Measurements from ENCODE around the gene CPA4.

Gene CPA4

DNA sequence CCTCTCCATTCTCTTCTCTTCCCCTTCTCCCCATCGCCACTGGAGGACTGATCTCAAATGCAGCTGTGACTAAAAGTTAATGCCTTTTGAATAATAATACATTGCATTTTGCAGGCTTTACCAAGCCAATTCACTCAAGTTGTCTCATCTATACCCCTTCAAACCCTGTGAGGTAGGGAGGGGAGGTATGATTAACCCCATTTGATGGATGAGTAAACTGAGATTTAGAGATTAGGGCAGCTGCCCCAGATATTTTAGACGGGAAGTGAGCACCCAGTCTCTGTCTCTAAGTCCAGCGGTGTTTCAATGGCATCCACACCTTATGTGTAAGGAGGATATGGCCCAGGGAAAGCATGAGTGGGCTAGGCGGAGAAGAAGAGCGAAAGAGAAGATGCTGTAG is 52.8 kb downstream of the CPA4 start:
- no peak for DNase-seq

DNA sequence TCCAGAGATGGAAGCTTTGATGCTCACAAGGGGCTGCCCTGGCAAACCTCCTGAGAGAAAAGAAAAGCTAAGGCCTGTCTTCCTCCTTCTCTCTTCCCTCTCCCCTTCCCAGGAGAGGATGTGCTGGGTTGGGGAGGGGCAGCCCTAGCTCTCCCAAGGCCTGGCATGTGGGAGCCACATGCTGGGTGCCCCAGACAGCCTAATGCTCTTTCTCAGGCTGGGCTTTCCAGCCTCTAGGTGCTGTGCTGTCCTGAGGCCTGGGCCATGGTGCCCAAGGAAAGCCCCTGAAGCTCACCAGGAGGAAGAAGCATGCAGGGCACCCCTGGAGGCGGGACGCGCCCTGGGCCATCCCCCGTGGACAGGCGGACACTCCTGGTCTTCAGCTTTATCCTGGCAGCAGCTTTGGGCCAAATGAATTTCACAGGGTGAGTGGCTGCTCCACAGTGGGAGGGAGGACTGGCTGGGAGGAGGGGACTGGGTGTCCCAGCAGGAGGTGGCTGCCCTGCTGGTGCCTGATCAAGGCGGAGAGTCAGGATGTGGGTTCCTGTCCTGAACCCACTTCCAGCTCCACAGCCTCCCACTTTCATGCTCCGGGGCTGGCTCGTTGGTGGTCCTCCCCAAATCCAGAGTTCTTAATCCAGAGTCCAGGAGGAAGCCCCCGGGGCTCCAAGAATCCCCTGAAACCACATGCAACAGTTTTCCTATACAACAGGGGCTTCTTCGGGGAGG is 53.4 kb downstream of the CPA4 start:
- DNase-seq, result no peak

DNA sequence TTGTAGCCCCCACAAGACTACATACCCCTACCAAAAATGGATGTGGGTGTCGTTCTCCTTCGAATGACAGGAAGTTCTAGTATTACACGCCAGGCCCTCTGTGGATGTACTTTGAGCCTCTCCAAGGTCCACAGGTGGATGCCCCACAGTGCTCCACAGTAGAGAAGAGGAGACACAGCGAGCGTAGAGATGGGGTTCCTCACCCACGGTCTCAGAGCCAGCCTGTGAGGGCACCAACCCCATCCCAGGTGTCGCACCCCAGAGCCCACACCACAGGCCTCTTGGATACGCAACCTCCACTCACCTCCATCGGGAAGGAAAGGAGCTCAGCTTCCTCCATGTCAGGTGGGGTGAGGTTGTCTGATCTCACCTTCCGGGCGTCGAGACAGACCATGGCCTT is 54.0 kb downstream of the CPA4 start:
- no peak for DNase-seq

DNA sequence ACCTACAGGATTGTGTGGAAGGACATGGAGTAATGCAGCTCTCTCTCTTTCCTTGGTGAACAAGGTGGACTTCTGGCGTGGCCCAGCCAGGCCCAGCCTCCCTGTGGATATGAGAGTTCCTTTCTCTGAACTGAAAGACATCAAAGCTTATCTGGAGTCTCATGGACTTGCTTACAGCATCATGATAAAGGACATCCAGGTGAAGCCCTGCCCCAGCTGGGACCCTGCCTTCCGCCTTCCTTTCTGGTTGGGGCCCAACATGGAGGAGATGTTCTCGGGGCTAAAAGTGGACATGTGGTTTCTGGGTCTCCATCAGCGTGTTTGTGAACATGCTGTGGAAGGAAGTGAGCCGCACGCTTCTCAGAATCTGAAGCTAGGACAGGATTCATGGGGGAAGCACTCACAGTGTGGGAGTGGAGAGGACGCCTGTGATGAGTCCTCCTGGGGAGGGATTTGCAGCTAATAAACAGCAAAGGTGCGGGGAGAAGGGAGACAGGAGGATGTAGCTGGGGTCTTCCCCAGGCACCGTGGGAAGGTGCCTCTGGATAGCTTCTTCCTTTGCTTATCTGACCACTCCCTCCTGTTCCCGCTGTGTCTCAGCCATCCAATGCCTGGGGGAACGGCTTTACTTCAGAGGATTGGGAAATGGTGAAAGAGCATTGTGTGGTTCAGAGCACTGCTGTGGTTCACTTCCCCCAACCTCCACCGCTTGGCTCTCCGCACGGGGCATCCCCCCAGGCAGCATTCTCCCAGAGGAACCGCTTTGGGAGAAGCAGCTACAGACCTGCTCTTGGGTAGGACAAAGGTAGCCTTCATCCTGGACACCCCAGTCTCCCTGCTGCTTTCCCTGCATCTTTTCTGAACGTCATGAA is 57.2 kb downstream of the CPA4 start:
- DNase-seq, result no peak

DNA sequence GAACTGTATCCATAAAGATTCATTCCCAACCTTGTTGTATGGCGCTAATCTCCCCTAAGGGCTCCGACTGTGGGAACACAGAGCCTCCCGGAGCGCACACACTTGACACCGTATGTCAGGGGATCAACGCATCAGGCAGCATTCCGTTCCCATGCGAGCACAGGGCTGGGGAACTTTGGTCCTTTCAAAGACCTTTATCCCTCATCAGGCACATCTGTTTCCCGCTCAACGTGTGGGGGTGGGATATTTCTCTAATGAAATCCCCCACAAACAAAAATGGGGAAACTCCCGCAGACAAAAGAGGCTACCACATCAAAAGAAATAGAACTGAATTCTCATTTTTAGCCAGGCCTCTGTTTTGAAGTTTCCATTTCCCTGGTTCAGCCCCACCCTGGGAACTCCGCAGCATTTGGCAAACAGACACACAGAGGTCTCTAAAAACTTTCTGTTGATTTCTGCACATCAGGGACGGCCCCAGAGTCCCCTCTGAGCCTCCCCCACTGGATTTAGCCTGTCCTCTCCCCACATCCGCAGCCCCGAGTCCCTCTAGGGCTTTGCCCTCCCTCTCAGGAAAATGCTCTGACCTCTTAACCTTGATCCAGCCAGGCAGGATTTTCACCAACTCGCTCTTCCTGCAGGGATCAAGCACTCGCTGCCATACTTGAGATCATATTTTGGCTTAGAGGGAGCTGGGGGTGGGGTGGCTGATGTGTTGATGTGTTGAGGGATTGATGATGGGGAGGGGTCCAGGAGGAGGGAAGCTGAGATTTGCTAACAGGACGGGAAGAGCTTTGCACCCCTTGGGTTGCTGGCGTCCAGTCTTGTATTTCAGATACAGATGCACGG is 58.2 kb downstream of the CPA4 start:
- no peak for DNase-seq

DNA sequence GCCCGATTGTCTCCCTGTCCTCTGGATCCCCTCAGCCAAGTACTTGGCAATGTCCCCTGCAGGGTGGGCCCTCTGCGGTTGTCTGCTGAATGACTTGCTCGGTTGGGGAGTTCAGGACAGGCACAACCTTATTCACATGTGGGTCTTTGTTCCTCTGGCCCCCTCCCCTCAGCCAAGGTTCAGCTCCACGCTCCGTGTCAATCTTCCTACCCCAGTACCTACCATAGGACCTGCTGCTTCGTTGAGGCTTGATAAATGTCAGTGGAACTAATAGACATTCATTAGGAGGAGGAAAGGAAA is 58.8 kb downstream of the CPA4 start:
- no peak for DNase-seq

DNA sequence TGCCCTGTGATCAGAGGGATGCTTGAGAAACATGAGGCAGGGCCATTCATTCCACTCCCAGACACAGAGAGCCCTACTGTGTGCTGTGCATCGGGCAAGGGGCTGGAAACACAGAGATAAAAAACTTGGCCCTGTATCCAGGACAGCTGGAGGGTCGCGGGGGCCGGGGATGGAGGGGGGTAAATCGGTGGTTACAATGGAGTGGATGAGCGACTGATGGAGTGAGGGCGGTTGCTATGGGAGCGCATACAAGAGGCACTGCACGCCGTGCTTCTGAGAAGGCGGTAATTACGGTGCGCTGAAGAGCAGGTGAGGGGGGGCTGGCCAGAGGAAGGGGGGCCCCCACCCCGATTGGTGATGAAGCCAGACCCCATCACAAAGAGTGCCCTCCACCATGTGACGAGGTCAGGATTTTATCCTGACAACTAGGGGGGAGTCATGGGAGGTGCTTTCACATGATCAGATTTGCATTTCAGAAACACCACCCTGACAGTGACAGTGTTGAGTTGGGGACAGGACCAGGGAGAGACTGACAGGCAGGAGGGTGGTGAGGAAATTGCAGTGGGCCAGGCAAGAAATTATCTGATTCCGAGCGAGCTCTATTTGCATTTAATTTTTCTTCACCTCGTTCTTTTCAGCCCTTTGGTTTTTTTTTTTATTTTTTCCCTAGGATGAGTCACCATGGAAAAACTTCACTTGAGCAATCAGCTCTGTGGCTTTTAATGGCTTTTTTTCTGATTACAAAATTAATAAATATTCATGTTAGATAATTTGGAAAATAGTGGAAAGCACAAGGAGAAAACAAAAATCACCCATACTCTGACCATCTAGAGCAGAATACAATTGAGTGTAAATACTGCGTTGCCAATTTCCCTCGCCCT is 59.5 kb downstream of the CPA4 start:
- DNase-seq, result no peak

DNA sequence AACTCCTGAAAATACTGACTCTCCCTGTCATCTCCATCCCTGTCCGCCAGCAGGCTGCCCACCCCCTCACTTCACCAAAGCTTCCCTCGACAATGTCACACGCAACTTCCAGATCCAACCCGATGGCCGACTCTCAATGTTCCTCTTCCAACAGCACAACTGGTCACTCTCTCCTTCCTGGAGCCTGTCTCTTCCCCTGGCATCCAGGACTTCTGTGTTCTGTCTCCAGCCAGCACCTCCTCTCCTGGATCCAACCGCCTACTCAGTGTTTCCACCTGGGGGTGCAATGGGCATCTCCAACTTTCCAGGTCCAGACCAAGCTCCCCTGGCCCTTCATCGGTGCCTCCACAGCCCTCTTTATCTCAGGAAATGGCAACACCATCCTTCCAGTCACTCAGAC is 60.2 kb downstream of the CPA4 start:
- DNase-seq, result no peak

DNA sequence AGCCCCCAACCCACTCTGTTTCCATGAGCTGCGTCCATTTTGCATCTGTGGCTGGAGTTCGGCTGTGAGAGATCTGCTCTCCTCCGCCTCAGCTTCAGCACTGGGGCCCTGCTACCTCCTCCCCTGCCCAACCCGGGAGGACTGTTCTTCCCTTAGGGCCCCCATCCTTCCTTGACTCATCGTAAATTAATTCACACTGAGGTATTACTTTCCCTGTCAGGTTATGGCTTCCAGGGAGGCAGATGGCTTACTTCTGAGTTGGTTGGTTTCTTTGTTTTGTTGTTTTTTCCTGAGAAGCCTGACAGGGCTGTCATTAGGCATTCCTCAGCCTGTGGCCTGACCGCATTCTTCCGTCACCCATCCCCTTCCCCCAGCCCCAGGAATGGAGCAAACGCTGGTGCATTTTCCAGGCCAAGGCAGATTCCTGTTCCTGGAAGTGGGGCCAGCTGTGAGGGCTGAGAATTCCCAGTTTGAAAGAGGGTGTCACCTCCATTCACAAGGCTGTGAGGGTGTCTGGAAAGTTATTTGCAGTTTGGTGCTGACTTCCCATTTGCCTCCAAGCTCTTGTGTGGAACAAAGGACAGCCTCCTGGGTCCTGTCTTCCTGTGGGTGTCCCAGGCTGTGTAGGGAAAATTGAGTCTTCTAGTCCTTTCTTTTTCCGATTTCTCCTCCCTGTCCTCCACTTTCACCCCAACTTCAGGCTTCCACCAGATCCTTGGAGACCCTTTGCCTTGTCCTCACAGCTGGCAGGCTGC is 63.3 kb downstream of the CPA4 start:
- DNase-seq, result no peak

DNA sequence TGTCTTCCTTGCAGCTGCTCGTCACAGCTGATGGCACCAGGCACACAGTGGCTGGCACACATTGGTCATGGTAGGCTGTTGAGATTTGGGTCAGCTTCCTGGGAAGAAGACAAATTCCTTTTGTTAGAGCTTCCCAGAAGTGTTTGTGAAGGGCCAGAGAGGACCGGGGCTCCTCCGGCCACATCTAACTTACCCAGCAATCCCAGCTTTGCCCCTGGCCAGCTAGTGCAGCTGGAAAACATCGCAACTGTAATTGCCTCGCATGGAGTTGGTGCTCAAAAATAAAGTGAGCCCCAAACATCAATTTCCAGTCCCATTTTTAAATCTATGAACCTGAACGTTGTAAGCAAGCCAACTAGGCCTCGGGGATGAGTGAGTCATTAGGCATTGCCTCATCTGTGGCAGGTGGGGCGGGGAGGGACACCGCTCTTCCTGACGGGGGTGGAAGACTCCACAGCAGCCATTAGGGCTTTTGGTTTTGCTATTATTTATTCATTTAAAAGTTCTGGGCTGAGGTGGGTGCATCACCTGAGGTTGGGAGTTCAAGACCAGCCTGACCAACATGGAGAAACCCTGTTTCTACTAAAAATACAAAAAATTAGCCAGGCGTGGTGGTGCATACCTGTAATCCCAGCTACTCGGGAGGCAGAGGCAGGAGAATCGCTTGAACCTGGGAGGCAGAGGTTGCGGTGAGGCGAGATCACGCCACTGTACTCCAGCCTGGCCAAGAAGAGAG is 64.1 kb downstream of the CPA4 start:
- DNase-seq, result no peak

DNA sequence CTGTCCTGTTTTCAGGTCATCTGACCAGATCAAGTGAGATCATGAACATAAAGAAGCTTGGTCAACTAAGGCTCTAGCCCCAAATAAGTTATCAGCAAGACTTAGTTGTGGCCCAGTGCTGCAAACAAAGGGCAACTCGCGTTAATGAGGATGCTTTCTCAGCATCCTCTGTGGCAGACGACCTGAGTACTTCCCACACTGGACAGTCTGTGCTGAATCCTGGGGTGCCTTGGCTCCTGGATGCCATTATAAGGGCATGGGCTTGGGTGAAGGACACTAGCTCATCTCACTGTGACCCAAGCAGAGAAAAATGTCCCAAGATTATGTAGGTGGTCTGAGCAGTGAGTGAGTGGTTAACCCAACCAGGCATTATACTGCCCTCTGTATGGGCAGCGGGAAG is 65.5 kb downstream of the CPA4 start:
- no peak for DNase-seq

DNA sequence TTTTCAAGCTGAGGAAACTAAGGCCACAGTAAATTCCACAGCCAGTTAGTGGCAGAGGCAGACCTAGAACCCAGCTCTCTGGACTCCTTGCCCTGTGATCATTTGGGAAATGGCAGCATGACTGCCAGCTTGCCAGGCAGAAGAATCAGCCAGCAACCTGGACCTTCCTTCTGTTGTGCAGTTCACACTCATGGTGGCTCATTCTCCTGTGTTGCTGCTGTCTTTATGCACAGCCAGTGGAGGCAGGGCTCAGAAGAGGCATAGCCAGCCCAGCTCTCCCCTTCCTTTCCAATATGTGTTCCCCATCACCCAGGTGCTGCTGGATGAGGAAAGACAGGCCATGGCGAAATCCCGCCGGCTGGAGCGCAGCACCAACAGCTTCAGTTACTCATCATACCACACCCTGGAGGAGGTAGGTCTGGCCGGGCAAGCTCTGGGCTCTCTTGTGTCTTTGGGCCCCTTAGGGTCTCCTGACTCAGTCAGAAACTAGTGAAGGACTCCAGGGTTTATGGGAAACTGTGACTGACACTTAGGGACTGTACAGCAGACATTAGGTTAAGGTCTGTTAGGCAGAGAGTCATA is 66.4 kb downstream of the CPA4 start:
- no peak for DNase-seq

DNA sequence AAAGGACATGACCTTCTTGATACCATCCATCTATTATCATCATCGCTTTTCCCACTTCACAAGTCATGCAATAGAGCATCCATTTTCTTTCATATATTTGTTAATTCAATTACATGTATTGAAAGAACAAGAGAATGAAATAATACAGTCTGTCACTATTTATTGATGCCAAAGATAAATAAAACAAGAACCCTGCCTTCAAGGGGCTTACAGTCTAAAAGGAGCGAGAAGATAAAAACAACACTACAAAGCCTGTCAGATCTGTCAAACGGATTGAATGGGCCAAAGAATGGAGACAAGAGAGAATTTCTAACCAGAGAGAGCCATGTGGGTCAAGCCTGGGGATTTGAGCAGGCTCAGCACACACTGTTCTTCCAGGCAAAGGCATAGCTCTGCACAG is 67.6 kb downstream of the CPA4 start:
- DNase-seq, result no peak

DNA sequence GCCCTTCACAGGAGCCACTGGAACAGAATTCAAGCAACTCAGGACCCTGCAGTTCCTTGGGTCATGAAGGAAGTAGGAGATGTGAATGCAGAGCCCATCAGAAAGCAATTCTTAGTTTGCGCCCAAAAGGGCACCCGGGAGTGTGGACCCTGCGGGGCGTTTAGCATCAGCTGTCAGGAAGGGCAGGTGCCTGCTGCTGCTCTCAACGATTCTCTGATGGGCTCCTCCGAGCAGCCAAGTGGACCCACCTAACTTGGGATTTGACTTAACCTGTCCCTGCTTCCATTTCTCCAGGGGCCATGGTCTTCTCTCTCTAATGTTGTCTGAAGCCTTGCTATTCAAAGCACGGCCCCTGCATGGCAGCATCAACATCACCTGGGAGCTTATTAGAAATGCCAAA is 68.7 kb downstream of the CPA4 start:
- no peak for DNase-seq

DNA sequence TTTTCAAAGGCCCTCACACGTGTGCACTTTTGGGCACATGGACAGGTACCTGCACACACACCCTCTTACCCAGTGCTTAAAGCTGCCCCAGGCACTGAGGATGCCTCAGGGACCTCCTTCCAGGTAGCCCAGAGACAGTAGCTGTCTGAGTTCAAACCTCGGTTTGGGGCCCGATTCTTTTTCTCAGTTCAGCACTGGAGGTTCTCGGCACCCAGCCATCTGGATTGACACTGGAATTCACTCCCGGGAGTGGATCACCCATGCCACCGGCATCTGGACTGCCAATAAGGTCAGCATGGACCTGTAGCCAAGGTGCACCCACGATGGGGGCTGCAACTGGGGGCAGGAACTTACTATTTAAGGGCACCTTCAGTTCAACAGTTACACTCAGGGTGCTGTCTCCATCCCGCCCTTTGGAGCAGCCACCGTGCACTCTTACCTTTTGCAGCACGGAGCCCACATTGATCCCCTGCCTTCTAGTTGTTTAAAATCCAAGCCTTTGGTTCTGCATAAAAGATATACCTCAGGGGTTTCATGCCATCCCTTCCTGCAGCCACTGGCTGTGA is 69.4 kb downstream of the CPA4 start:
- no peak for DNase-seq

DNA sequence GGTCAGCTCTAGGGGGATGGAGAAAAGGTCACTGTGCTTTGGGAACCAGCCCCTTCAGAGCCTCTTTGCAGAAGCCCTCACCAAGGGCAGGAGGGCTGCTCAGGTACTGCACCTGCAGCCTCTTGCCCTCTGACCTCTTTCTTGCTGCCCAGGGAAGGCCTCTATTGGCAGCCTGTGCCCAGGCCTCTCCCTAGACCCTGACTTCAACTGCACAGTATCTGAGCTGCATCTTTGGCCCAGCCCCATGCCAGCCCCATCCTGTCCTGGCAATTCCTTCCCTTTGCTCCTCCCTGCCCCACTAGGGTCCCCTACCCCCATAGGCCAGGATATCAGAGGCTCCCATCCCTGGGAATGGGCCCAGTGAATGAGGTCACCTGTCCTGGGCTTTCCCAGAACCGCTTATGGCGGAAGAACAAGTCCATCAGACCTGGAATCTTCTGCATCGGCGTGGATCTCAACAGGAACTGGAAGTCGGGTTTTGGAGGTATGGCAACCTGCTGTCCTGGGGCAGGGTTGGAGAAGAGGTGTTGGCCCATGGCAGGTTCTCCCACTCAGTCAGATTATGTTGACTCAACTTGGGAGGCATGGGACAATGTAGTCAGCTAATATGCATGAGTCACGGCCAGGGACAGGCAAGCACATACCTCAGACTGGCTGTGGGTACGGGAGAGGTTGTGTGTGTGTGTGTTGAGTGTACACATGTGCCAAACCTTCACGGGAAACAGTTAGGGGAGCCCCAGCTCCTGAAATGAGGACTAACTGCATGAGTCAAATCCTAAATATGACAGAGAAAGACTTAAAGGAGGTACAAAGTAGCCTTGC is 70.3 kb downstream of the CPA4 start:
- DNase-seq, result no peak

DNA sequence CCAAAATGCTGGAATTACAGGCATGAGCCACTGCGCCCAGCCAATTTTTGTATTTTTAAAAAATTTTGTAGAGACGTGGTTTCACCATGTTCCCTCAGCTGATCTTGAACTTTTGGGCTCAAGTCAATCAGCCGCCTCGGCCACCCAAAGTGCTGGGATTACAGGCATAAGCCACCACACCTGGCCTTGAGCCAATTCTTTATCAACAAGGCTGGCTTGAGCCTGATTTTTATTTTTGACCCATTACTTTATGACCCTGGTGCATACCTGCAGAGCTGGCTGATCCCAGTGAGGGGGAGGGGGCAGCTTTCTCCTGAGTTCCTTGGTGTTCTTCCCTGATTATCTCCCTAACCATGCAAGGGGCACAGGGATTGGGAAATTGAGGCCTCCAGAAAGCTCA is 71.5 kb downstream of the CPA4 start:
- DNase-seq, result no peak

DNA sequence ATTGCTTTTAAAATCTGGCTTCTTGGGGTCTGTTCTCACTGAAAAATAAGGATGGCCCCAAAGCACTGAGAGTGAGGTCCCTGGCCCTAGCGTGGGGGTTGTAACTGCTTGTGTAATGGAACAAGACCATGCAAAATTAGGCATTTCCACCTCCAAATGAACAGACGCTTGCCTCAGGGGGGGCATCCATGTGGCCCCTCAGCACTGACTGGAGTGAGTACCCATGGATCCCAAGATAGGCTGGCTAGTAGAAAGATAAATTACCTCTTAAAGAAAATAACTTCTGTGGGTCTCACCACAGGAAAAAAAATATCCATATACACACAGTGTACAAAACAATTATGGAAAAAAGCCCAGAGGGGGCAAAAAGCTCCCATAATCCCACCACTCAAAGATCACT is 72.1 kb downstream of the CPA4 start:
- DNase-seq, result no peak
